Measurements from ENCODE around the gene C1orf116.

DNA sequence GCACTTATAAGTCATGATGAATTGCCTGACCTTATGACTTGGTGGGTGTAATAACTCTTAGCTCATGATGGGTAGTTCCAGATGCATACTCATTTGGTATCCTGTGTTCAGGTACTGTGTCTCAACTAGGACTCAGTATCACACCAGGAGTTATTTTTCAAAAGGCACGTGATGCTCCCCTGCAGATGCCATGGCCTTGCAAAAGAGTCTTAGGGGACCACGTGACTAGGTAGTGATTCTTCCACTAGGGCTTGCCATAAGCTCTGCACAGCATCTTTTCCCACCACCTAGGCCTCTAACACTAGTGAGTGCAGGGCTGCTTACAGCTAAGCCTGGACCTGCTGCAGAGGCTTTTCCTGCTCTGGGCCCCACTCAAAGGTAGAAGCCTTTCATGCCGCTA, 58.4 kb downstream of the C1orf116 start:
- TF ChIP-seq EZH2 (IDR thresholded peaks at IDR 0.05) (no peak), CTCF (IDR thresholded peaks at IDR 0.05) (no peak)

Data from neural progenitor cell (in vitro differentiated cells).